GM21825 (cell line): Measurements from ENCODE around the gene PTPRN2.
"Not testable (repeated sequence)": the region's sequence is repeated elsewhere in the genome, so short reads cannot be mapped to it uniquely, and the experiment has no call there.

Experiments
- ATAC-seq: cut with Tn5 transposase; IDR thresholded peaks from one replicate; pipeline ENCODE4 v1.9.1; 2021; ENCODE audit warnings: mild to moderate bottlenecking, moderate library complexity; ENCODE audit not compliant: unreplicated experiment

Gene PTPRN2

DNA sequence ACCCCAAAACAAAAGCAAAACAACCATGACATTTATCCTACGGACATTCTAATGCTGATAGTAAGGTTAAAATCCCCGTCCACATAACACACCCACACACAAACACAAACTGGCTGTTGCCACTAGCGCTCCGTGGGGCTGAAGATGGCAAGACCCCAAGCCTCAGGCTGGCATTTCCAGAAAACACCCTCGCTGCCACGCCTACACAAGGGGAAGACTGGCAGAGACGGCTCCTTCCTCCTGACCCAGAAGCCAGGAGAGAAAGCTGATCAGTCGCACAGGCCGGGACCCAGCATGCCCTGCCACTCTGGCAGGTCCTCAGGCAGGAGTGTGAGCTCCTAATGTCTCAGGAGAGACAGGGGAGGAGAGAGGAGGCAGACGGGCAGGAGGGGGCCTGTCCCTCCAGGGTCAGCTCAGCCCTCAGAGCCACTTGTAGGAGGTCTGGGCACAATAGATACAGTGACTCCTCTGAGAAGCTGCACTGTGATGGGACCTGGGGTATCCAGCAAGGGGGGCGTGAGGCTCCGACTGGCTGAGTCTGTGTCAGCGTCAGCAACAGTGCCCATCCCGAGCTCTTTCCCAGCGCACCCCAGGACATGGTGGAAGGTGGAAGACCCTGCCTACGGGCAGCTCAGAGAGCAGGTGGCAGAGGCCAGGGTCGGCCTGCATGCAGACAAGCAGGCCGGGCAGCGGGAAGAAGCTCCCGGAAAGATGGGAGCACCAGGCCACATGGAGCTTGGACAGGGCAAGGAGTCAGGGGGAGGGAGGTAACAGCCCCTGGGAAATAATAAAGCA, 326.9 kb downstream of the PTPRN2 start:
- no peak for ATAC-seq

DNA sequence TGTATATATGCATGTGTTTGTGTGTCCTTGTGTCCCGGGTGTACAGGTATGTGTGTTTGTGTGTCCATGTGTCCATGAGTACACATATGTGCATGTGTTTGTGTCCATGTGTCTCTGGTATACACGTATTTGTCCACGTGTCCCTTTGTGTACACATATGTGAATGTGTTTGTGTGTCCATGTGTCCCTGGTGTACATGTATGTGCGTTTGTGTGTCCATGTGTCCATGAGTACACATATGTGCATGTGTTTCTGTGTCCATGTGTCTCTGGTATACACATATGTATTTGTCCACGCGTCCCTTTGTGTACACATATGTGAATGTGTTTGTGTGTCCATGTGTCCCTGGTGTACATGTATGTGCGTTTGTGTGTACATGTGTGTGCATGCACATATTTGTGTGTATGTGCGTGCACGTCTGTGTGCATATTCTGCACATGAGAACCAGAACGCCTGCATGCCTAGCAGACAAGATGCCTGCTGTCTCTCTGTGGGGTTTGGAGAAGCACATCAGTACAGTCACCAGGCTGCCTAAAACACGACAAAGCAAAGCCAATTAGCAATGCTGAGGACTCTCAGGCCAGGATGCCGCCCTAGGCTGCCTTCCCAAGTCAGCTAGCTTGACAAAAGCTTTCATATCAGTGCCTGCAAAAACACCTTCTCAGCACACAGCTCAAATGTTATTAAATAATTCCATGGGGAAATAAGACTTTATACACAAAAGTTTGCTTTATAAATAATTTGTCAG, 327.8 kb downstream of the PTPRN2 start:
- no peak for ATAC-seq

DNA sequence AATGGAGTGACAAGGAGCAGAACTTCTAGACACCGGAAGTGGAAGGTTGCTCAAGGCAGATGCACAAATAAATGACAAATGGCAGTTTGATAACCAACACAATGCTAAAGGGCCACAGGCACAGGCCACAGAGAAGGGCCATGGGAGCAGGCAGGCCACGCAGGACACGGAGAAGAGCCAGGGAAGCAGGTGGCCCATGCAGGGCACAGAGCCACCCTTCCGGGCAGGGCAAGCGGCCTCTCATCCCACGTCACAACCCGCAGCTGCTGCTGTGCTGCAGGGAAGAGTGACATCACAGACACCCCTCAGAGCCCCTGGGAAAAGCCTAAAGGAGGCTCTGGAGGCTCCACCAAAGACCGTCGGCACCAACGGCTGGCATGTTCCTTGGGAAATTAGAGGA, 328.5 kb downstream of the PTPRN2 start:
- no peak for ATAC-seq

DNA sequence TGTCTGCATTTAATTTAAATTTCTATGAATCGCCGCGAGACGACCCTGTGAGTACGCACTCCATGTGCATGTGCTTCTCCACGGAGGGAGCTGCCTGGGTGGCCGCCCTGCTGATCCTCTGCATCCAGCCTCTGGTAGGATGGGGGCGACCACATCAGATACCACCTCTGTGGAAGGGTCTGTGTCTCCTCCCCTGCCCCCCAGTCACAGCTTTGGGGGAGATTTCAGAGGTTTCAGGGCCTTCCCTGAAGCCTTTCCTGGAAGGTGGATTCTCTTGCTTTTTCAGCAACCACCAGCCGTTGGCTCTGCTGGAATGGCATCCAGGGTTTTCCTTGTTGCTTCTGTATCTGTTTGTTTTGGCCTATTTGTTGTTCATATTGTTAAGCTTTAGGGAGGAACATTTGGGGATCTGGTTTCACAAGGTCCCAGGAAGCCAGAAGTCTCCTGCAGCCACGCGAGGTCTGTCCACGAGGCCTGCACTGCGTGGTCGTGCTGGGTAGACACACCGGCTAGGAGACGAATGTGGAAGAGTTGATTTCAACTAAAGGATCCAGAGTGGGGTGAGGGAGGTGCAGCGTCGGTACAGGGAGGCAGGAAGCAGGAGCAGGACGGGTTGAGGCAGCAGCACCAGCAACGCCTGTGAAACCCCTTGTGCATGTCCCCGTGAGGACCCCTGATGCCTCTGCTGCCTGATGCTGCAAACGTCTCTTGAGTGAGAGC, 329.1 kb downstream of the PTPRN2 start:
- ATAC-seq, result no peak

DNA sequence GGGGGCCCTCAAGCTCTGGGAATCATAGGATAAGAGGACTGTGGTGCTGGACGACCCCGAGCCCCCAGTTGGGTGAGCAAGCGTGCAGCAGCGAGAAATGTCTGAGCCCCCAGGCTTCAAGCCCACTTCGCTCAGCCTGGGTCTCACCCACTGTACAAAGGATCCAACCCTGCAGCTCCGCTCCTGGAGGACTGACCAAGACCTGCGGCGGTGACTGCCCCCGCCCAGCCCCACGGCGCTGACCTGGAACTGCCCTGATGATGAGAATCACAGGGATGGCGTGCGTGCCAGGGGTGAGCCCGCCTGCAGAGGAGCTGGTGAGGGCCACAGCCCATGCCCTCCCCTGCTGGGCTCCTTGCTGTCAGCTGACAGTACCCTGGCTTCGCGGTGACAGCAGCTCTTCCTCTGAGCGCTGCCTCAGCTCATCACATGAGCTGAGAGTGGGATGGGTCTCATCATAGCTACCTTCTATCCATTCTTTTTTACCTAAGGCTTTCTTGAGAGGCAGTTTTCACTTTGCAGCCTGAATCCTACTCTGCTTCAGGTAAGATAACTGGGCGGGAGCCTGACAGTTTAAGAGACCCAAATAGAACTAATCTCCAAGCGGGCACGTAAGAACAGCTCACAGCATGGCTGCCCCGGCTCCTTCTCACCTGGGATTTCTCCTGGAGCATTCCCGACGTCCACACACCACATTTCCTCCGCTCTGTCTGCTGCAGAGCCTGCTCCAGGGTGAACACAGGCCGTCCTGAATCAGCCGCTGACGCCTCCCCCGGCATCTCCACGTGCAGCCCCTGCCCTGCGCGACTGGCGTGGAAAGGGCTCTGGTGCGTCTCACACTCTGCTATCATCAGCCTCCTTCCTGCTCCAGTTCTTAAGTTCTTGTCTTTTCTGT, 329.9 kb downstream of the PTPRN2 start:
- no peak for ATAC-seq

DNA sequence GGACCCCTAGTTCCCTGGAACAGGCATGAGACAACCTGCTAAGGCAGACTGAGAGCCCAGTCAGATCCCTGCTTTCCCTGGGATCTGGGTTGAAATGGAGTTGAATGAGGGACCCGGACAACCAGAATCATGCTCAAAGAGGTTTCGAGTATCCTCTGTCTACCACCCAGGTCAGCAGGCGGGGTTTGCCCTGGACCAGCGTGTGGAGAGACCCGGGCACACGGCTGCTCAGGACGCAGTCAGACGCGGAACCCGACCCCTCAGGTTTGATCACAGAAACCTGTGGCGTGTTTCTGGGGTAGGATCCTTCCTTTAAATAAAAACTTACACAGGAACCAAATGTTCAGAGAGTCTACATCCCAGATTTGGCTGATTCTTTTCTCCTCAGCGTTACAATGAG, 330.6 kb downstream of the PTPRN2 start:
- no peak for ATAC-seq

DNA sequence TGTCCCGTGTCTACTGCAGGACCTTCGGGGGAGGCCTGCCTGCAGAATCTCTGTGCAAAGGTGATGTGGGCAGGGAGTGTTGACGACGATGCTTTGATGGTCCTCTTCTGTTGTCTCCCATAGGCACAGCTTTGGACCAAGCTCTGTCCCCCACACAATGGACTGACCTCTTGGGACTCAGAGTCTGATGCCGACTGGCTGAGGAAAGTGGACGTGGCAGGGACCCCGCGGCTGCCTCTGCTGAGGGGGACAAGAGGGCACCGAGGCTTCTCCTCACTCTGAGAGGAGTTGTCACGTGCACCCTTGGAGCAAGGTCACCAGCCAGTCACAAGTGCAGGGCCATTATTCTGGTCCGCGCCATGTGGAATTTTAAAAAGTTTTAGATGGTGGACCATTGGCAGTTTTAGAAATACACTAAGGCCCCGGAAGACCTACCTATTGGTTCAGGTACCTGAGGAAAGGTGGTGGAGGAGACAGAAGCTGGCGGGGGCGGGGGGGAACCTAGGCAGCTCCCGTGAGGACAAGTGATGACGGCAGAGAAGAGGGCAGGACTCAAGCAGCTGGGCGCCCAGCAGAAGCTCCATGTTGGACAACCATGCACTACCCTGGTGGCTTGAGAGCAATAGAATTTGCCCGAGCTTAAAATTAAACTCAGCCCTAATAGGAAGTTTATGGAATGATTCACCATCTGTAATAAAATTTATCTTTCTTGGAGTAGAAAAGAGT, 331.4 kb downstream of the PTPRN2 start:
- ATAC-seq, result no peak

DNA sequence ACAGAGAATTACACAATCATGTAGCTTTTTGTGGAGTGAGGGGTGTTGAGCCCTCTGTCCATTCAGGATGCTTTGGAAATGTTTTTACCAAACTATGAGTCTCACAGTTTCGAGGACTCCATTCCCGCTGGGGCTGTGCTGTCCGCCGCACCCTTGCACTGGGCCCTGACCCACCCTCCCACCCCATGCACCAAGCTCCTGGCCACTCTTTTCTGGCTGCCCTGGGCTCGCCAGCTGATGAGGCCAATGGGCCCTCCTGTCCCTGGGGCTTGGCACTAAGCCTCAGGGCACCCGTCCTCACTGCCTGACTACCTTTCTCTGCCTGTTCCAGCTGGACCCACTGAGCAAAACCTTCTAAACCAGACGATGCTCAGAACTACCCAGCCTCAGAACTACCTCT, 332.1 kb downstream of the PTPRN2 start:
- no peak for ATAC-seq

DNA sequence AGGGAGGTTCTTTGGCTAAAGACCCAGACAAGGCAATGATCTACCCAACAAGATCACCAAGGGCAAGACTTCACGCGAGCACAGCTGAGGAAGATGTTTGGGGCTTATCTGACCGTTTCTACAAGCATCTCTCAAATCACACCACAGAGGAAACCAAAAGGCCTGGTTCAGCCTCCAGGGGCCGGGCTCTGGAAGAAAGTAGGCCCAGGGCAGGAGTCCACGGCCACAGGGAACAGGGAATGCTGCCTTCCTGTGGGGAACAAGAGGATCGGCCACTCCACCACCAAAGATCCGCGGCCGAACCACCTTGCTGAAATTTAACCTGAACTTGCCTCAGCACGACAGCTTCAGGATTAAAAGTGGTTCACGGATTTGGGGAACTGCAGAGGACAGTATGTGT, 332.5 kb downstream of the PTPRN2 start:
- ATAC-seq, result no peak

GRCh38 chr7:158253670-158254045, 334.0 kb downstream of the PTPRN2 start:
- ATAC-seq, result not testable (repeated sequence)

DNA sequence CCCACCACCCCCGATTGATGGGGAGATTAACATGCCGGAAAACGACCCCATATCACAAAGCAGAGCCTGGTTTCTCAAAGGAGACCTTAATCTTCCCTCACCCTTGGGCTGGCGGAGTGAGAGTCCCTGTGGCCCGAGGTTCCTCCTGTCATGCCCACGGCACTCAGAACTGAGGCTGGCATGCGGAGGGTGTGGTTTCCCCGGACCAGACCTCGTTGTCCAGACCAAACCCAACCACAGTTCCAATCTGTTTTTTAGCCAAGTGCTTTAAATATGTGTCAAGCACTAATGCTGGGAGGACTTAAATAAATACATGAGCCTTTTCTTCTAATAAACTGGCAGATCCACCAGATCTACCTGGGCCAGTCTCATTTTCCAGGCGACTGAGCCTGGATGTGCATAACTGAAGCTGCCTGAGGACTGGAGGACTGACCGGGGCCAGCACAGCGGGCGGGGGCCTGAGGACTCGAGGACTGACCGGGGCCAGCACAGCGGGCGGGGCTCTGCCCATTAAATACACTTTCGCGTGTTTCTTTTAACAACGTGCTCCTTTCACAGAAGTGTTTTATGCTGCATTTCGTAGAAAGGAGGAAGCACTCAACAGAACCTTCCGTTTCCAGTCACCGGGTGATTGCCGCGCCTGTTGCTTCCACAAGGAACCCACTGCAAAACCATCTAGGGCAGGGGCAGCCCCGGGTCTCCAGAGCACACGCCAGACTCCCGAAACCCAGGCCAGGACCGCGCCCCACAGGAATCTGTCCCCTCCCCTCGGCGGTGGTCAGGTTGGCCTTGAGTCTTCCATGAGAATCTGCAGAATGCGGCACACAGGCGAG, 334.6 kb downstream of the PTPRN2 start:
- ATAC-seq, result no peak

GRCh38 chr7:158252081-158252836, 335.4 kb downstream of the PTPRN2 start:
- ATAC-seq, result no peak

- ATAC-seq, result no peak
These were observed 336.3 kb downstream of the PTPRN2 start for GRCh38 chr7:158251061-158251965.

GRCh38 chr7:158249692-158250091, 337.9 kb downstream of the PTPRN2 start:
- ATAC-seq, result no peak

GRCh38 chr7:158248816-158249215, 338.8 kb downstream of the PTPRN2 start:
- no peak for ATAC-seq

GRCh38 chr7:158247758-158248487, 339.7 kb downstream of the PTPRN2 start:
- no peak for ATAC-seq
